Thyroid gland (tissue), 4 donors: ENCODE results near the gene TMEM127.

Experiments
- POLR2A ChIP-seq, 2 donors: fragments of 450-650 bp; IDR thresholded peaks; one replicate each; pipeline ENCODE4 v1.6.1; 2017; ENCODE audit warnings: antibody characterized with exemption in 2 of 2, mild to moderate bottlenecking in 2 of 2, moderate library complexity in 1 of 2
- TF ChIP-seq, protein P1 (sequence below), 6 experiments: fragments of 200-600 bp in 3 of 6; fragments of 450-650 bp in 3 of 6; sonication (generic) in 3 of 6; IDR thresholded peaks; one replicate each; pipeline ENCODE4 v1.5.1; 2016 to 2019; ENCODE audit warnings: antibody characterized with exemption in 6 of 6, mild to moderate bottlenecking in 2 of 6, inconsistent platforms in 1 of 6, moderate library complexity in 1 of 6

GRCh38 chr2:96239745-96240264 is 26.0 kb downstream of the TMEM127 start:
- TF ChIP-seq, protein P1, sequence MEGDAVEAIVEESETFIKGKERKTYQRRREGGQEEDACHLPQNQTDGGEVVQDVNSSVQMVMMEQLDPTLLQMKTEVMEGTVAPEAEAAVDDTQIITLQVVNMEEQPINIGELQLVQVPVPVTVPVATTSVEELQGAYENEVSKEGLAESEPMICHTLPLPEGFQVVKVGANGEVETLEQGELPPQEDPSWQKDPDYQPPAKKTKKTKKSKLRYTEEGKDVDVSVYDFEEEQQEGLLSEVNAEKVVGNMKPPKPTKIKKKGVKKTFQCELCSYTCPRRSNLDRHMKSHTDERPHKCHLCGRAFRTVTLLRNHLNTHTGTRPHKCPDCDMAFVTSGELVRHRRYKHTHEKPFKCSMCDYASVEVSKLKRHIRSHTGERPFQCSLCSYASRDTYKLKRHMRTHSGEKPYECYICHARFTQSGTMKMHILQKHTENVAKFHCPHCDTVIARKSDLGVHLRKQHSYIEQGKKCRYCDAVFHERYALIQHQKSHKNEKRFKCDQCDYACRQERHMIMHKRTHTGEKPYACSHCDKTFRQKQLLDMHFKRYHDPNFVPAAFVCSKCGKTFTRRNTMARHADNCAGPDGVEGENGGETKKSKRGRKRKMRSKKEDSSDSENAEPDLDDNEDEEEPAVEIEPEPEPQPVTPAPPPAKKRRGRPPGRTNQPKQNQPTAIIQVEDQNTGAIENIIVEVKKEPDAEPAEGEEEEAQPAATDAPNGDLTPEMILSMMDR (IDR thresholded peaks at IDR 0.05): no peak
- TF ChIP-seq POLR2A (IDR thresholded peaks at IDR 0.05): no peak
